ENCODE data around the gene TAGLN.

DNA sequence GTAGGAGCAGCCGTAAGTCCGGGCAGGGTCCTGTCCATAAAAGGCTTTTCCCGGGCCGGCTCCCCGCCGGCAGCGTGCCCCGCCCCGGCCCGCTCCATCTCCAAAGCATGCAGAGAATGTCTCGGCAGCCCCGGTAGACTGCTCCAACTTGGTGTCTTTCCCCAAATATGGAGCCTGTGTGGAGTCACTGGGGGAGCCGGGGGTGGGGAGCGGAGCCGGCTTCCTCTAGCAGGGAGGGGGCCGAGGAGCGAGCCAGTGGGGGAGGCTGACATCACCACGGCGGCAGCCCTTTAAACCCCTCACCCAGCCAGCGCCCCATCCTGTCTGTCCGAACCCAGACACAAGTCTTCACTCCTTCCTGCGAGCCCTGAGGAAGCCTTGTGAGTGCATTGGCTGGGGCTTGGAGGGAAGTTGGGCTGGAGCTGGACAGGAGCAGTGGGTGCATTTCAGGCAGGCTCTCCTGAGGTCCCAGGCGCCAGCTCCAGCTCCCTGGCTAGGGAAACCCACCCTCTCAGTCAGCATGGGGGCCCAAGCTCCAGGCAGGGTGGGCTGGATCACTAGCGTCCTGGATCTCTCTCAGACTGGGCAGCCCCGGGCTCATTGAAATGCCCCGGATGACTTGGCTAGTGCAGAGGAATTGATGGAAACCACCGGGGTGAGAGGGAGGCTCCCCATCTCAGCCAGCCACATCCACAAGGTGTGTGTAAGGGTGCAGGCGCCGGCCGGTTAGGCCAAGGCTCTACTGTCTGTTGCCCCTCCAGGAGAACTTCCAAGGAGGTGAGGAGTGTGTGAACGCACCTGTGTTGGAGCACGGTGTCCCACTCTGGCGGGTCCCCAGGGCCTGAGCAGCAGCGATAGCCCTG is at the start of gene TAGLN:
- TF ChIP-seq TARDBP (IDR thresholded peaks at IDR 0.05), result no peak
- TF ChIP-seq SP1 (IDR thresholded peaks at IDR 0.05), result no peak
- no peak for TF ChIP-seq SUZ12 (IDR thresholded peaks at IDR 0.05)
- no peak for TF ChIP-seq FOXK2 (IDR thresholded peaks at IDR 0.05)
